A673 (cell line): ENCODE results near the gene ITSN2. TPM values are rescaled to one million over a fixed set of nuclear protein-coding genes. Genes with fewer than 3 reads are reported as not detected.

Source experiments
- BruUV-seq: library from RNA; stranded (reverse); fragments of 400-500 nt; replicated peaks from 2 replicates; lab custom pipeline; 2021; lab: Mats Ljungman, UMichigan
- CTCF ChIA-PET: fragments of 300-600 bp; sonication (Branson Sonifier 250); formaldehyde crosslinking; loops from one replicate; lab custom pipeline; 2022; ENCODE audit warnings: antibody characterized with exemption; lab: Charles Lee
- POLR2A ChIA-PET: fragments of 300-600 bp; sonication (Branson Sonifier 250); formaldehyde crosslinking; loops from one replicate; lab custom pipeline; 2022; ENCODE audit warnings: antibody characterized with exemption; ENCODE audit not compliant: low non-redundant PET; lab: Charles Lee
- DNase-seq: peaks from one replicate; pipeline ENCODE4 v3.0.0-alpha.2; 2015; ENCODE audit warnings: low spot score
- H3K27ac ChIP-seq: fragments of 200-600 bp; sonication (generic); 2 replicates; pipeline ENCODE4 v1.5.1; 2016; ENCODE audit warnings: mixed run types, low read depth, mild to moderate bottlenecking, mixed read lengths, antibody characterized with exemption, low read length; ENCODE audit not compliant: poor library complexity, severe bottlenecking
- H3K27me3 ChIP-seq: fragments of 200-600 bp; sonication (generic); replicated peaks from 2 replicates; pipeline ENCODE4 v1.6.1; 2017; ENCODE audit warnings: mixed run types, low read depth, mild to moderate bottlenecking, mixed read lengths, antibody characterized with exemption, low read length; ENCODE audit not compliant: insufficient read depth, poor library complexity
- H3K36me3 ChIP-seq: fragments of 200-600 bp; sonication (generic); 2 replicates; pipeline ENCODE4 v1.6.1; 2016; ENCODE audit warnings: mixed run types, mild to moderate bottlenecking, mixed read lengths, antibody characterized with exemption, low read length; ENCODE audit not compliant: insufficient read depth, poor library complexity, severe bottlenecking
- H3K4me1 ChIP-seq: fragments of 200-600 bp; sonication (generic); 2 replicates; pipeline ENCODE4 v1.6.1; 2017; ENCODE audit warnings: mixed run types, mild to moderate bottlenecking, mixed read lengths, antibody characterized with exemption, low read length; ENCODE audit not compliant: insufficient read depth, poor library complexity, severe bottlenecking
- H3K4me3 ChIP-seq: fragments of 200-600 bp; sonication (generic); 2 replicates; pipeline ENCODE4 v1.5.1; 2016; ENCODE audit warnings: low read depth, mixed run types, mild to moderate bottlenecking, mixed read lengths, low read length; ENCODE audit not compliant: poor library complexity, severe bottlenecking
- H3K9me3 ChIP-seq: fragments of 200-600 bp; sonication (generic); 2 replicates; pipeline ENCODE4 v1.6.1; 2016; ENCODE audit warnings: mixed run types, low read depth, mild to moderate bottlenecking, mixed read lengths, antibody characterized with exemption, low read length; ENCODE audit not compliant: poor library complexity, severe bottlenecking
- CTCF ChIP-seq: fragments of 300-800, 200-600 bp; sonication (generic); conservative IDR thresholded peaks from 2 replicates; pipeline ENCODE4 v1.5.1; 2017; ENCODE audit warnings: low read depth, mild to moderate bottlenecking, antibody characterized with exemption, low read length, moderate library complexity, mixed read lengths
- EZH2 ChIP-seq: fragments of 200-600 bp; sonication (generic); IDR thresholded peaks from 2 replicates; pipeline ENCODE4 v1.6.1; 2017; ENCODE audit warnings: borderline replicate concordance, low read depth, mild to moderate bottlenecking, mixed read lengths, antibody characterized with exemption, low read length; ENCODE audit not compliant: poor library complexity, severe bottlenecking
- intact Hi-C: fragments of 100-400 bp; cut with micrococcal nuclease; formaldehyde crosslinking; loops from one replicate; pipeline ENCODE4 v1.10.0; 2022; ENCODE audit not compliant: unreplicated experiment
- total RNA-seq: library from RNA; stranded (reverse); gene quantifications from 2 replicates; pipeline ENCODE4 v1.2.3, GENCODE V29; 2021

The ITSN2 gene
- total RNA-seq, 1 experiment from 2014 or later, result 16.4 TPM

DNA sequence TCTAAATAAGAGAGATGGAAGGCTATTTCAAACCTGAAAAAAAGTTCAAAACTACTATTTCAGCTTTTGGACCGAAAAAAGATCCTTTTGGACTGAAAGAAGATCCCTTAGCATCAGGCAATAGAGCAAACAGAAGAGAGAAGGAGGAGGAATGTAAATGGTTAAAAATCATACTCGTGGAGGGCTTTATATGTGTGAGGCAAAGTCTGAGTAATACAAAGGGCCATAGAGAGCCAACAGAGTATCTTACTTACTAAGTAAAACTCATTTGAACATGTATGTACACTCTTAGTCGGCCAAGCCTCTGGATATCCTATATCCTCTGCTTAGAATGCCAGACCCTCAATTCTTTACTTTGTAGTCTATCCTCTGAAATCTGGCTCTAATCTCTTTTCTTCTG is 55.7 kb downstream of the ITSN2 start:
- POLR2A ChIA-PET, result no interaction called here

DNA sequence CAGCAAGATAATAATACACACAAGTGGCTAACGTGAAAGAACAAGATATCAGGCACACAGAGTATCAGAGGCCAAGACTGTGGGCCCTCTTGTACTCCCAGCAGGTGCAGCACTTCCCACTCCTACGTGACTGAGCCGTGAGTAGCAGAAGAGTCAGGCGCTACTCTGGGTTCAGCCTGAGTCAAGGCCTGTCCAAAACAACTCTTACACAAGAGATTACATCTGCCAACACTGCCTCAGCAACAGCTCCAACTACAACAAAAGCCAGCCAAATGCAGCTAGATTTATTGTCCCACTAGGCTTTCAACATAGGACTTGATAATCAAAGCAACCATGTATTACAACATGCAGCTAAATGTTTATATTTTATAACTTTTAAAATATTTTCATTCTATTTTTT is 56.2 kb downstream of the ITSN2 start:
- no peak for TF ChIP-seq EZH2
- TF ChIP-seq CTCF, result no peak
- BruUV-seq, result no TSS peak
- DNase-seq, result no peak
- Histone ChIP-seq H3K4me1 (no peaks in the 10 kb centered on the region), H3K27me3 (no peaks in the 10 kb centered on the region), H3K36me3 (peaks cover 4% of the 10 kb centered on the region), H3K4me3 (no peak overlapping the region), H3K9me3 (no peaks in the 10 kb centered on the region), H3K27ac (no peak overlapping the region)
- POLR2A ChIA-PET, result no interaction called here
- intact Hi-C loops, result no loop called here
- CTCF ChIA-PET, result interaction anchor here (0.6 kb wide), 1 partner anchor 30 kb away, joined by 3 read pairs; no protein-coding TSS in a partner anchor

More for the DNA sequence above, 55.7 kb downstream of the ITSN2 start:
- no TSS peak for BruUV-seq
- no peaks in the 10 kb centered on the region for H3K27me3 ChIP-seq
- H3K27ac ChIP-seq, result no peak overlapping the region
- no peak for DNase-seq
- no peak overlapping the region for H3K4me3 ChIP-seq
- peaks cover 5% of the 10 kb centered on the region for H3K36me3 ChIP-seq
- no peaks in the 10 kb centered on the region for H3K4me1 ChIP-seq
- intact Hi-C loops, result no loop called here
- no peaks in the 10 kb centered on the region for H3K9me3 ChIP-seq
- CTCF ChIA-PET, result no interaction called here
- TF ChIP-seq CTCF (no peak), EZH2 (no peak)

DNA sequence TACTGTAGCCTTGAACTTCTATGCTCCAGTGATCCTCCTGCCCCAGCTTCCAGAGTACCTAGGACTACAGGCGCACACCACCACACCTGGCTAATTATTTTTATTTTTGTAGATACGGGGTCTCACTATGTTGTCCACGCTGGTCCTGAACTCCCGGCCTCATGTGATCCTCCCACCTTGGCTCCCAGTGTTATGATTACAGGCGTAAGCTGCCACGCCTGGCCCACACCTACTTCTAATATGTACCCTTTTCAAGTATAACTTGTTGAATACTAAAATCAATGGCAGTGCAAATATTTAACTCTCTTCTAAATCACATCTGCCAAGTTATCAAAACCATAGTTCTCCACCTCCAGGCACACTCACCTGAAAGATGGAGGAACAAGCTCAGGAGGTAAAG is 58.7 kb downstream of the ITSN2 start:
- Histone ChIP-seq H3K36me3 (peaks cover 4% of the 10 kb centered on the region), H3K4me1 (no peaks in the 10 kb centered on the region), H3K4me3 (no peak overlapping the region), H3K9me3 (no peaks in the 10 kb centered on the region), H3K27ac (no peak overlapping the region), H3K27me3 (no peaks in the 10 kb centered on the region)
- CTCF ChIA-PET, result no interaction called here
- BruUV-seq, result no TSS peak
- POLR2A ChIA-PET, result no interaction called here
- no peak for DNase-seq
- TF ChIP-seq EZH2 (no peak), CTCF (no peak)
- intact Hi-C loops, result no loop called here
